HepG2 (cell line): ENCODE measurements around the gene TRAIP. TPM values are rescaled to one million over a fixed set of nuclear protein-coding genes. Genes with fewer than 3 reads are reported as not detected.

Source experiments
- ARNTL ChIP-seq: sonication (generic); formaldehyde crosslinking; IDR thresholded peaks from 2 replicates; pipeline ENCODE4 v1.4.0; 2020; ENCODE audit warnings: mild to moderate bottlenecking, missing genetic modification reagents
- CTCF ChIP-seq: sonication (generic); formaldehyde crosslinking; IDR thresholded peaks from 2 replicates; pipeline ENCODE4 v1.5.0; 2020; ENCODE audit warnings: mild to moderate bottlenecking, missing genetic modification reagents, moderate library complexity
- ESRRA ChIP-seq: sonication (generic); formaldehyde crosslinking; IDR thresholded peaks from 2 replicates; pipeline ENCODE4 v1.5.1; 2020; ENCODE audit warnings: mild to moderate bottlenecking, low read depth, missing genetic modification reagents
- FOXO4 ChIP-seq: sonication (generic); formaldehyde crosslinking; conservative IDR thresholded peaks from 2 replicates; pipeline ENCODE4 v1.8.1; 2023; ENCODE audit warnings: missing genetic modification reagents
- HNF1A ChIP-seq, 2 experiments: sonication (generic) in 1 of 2; formaldehyde crosslinking in 1 of 2; IDR thresholded peaks; 2 replicates each; pipeline versions ENCODE4 v1.4.0 to v1.6.1; 2016 to 2020; ENCODE audit warnings: borderline replicate concordance in 1 of 2, low read depth in 1 of 2, mild to moderate bottlenecking in 1 of 2, missing genetic modification reagents in 1 of 2
- SALL1 ChIP-seq: sonication (generic); formaldehyde crosslinking; IDR thresholded peaks from 2 replicates; pipeline ENCODE4 v1.8.0; 2022; ENCODE audit warnings: mild to moderate bottlenecking, missing genetic modification reagents
- SAP130 ChIP-seq: IDR thresholded peaks from 2 replicates; pipeline ENCODE4 v1.6.1; 2016; ENCODE audit warnings: low read depth
- ZNF431 ChIP-seq: sonication (generic); formaldehyde crosslinking; IDR thresholded peaks from 2 replicates; pipeline ENCODE4 v1.9.0; 2022; ENCODE audit warnings: missing genetic modification reagents, low read depth, mild to moderate bottlenecking, borderline replicate concordance
- ZNF572 ChIP-seq: sonication (generic); formaldehyde crosslinking; IDR thresholded peaks from 2 replicates; pipeline ENCODE4 v1.5.1; 2020; ENCODE audit warnings: mild to moderate bottlenecking, missing genetic modification reagents
- ZNF790 ChIP-seq: sonication (generic); formaldehyde crosslinking; IDR thresholded peaks from 2 replicates; pipeline ENCODE4 v1.8.0; 2022; ENCODE audit warnings: missing genetic modification reagents, mild to moderate bottlenecking, borderline replicate concordance
- ZSCAN20 ChIP-seq: sonication (generic); formaldehyde crosslinking; IDR thresholded peaks from 2 replicates; pipeline ENCODE4 v1.4.0; 2020; ENCODE audit warnings: missing genetic modification reagents, mild to moderate bottlenecking, borderline replicate concordance
- polyA plus RNA-seq, 8 experiments: library from polyadenylated mRNA; depleted of rRNA in 3 of 8; stranded (reverse) in 7 of 8; unstranded in 1 of 8; fragments of >200 nt; fragmentation: Illumina TruSeq in 4 of 8; extraction: Trizol in 4 of 8; gene quantifications; 2 replicates each; pipeline versions ENCODE4 v1.2.1 to v1.2.3, GENCODE V29; 2011 to 2016; ENCODE audit warnings: low read depth in 4 of 8, missing spikeins in 1 of 8, mixed read lengths in 1 of 8; ENCODE audit not compliant: insufficient read depth in 1 of 8
- total RNA-seq, 5 experiments: library from RNA; depleted of rRNA; stranded (reverse); fragments of >200 nt; fragmentation: Illumina TruSeq; extraction: Trizol; gene quantifications; 2 replicates each; pipeline ENCODE4 v1.2.3, GENCODE V29; 2016; ENCODE audit warnings: low read depth in 1 of 5
- TF ChIP-seq, protein P1 (sequence below): IDR thresholded peaks from 2 replicates; pipeline ENCODE4 v1.6.1; 2016; ENCODE audit warnings: low read depth, borderline replicate concordance
- TF ChIP-seq, protein P2 (sequence below): sonication (generic); formaldehyde crosslinking; IDR thresholded peaks from 2 replicates; pipeline ENCODE4 v1.8.1; 2023; ENCODE audit warnings: mild to moderate bottlenecking, missing genetic modification reagents, borderline replicate concordance
- TF ChIP-seq, protein P3 (sequence below): sonication (generic); formaldehyde crosslinking; IDR thresholded peaks from 2 replicates; pipeline ENCODE4 v1.5.0; 2020; ENCODE audit warnings: mild to moderate bottlenecking, missing genetic modification reagents

TRAIP gene
- total and polyA plus RNA-seq, 2 of the 13 experiments (the other 11 are each of a cell fraction or from before 2014, with no cell fraction given): 13.9 to 23.9 TPM

- TF ChIP-seq, protein P1, sequence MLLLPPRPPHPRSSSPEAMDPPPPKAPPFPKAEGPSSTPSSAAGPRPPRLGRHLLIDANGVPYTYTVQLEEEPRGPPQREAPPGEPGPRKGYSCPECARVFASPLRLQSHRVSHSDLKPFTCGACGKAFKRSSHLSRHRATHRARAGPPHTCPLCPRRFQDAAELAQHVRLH (CRISPR knock-in tag): 0 out of 2 replicates have a peak, but pooled peaks have one; percentile 3
- TF ChIP-seq CTCF (CRISPR knock-in tag) (0 out of 2 replicates have a peak, but pooled peaks have one; percentile 17), ZSCAN20 (CRISPR knock-in tag) (peak; percentile 89), ZNF572 (CRISPR knock-in tag) (no peak), ARNTL (CRISPR knock-in tag) (no peak), ZNF790 (CRISPR knock-in tag) (peak; percentile 85; the same call in 1 of the 2 replicates), ESRRA (CRISPR knock-in tag) (no peak), FOXO4 (CRISPR knock-in tag) (no peak), SAP130 (CRISPR knock-in tag) (peak; percentile 81), SALL1 (CRISPR knock-in tag) (peak; percentile 87), ZNF431 (CRISPR knock-in tag) (0 out of 2 replicates have a peak, but pooled peaks have one; percentile 65), HNF1A (IDR thresholded peaks at IDR 0.05; ENCODE audit: low read depth) (no peak), HNF1A (CRISPR knock-in tag; IDR thresholded peaks at IDR 0.05; ENCODE audit: borderline replicate concordance) (0 out of 2 replicates have a peak, but pooled peaks have one; percentile 27)
- TF ChIP-seq, protein P2, sequence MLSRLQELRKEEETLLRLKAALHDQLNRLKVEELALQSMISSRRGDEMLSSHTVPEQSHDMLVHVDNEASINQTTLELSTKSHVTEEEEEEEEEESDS (CRISPR knock-in tag): no peak
- TF ChIP-seq, protein P3, sequence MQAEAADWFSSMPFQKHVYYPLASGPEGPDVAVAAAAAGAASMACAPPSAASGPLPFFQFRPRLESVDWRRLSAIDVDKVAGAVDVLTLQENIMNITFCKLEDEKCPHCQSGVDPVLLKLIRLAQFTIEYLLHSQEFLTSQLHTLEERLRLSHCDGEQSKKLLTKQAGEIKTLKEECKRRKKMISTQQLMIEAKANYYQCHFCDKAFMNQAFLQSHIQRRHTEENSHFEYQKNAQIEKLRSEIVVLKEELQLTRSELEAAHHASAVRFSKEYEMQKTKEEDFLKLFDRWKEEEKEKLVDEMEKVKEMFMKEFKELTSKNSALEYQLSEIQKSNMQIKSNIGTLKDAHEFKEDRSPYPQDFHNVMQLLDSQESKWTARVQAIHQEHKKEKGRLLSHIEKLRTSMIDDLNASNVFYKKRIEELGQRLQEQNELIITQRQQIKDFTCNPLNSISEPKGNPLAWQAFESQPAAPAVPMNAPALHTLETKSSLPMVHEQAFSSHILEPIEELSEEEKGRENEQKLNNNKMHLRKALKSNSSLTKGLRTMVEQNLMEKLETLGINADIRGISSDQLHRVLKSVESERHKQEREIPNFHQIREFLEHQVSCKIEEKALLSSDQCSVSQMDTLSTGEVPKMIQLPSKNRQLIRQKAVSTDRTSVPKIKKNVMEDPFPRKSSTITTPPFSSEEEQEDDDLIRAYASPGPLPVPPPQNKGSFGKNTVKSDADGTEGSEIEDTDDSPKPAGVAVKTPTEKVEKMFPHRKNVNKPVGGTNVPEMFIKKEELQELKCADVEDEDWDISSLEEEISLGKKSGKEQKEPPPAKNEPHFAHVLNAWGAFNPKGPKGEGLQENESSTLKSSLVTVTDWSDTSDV (CRISPR knock-in tag): no peak
Measured at GRCh38 chr3:49786357-49787181, 69.8 kb downstream of the TRAIP start, which contains the start of gene IP6K1 (continued).
